HepG2 (cell line): ENCODE data around the gene AATF. TPM values are rescaled to one million over a fixed set of nuclear protein-coding genes. Genes with fewer than 3 reads are reported as not detected.

Source experiments
- CERS6 ChIP-seq: sonication (generic); formaldehyde crosslinking; IDR thresholded peaks from 2 replicates; pipeline ENCODE4 v1.5.0; 2020; ENCODE audit warnings: missing genetic modification reagents
- ELF1 ChIP-seq: sonication (generic); formaldehyde crosslinking; IDR thresholded peaks from 2 replicates; pipeline ENCODE4 v1.4.0; 2020; ENCODE audit warnings: missing genetic modification reagents
- MAX ChIP-seq: IDR thresholded peaks from 2 replicates; pipeline ENCODE4 v1.6.1; 2012; ENCODE audit warnings: inconsistent platforms
- MEIS2 ChIP-seq: sonication (generic); formaldehyde crosslinking; IDR thresholded peaks from 2 replicates; pipeline ENCODE4 v1.9.0; 2021; ENCODE audit warnings: mild to moderate bottlenecking, missing genetic modification reagents
- NFIB ChIP-seq: sonication (generic); formaldehyde crosslinking; IDR thresholded peaks from 2 replicates; pipeline ENCODE4 v1.9.0; 2021; ENCODE audit warnings: missing genetic modification reagents, mild to moderate bottlenecking, borderline replicate concordance
- PLSCR1 ChIP-seq: sonication (generic); formaldehyde crosslinking; IDR thresholded peaks from 2 replicates; pipeline ENCODE4 v1.5.0; 2020; ENCODE audit warnings: missing genetic modification reagents, mild to moderate bottlenecking, borderline replicate concordance
- POLR2AphosphoS2 ChIP-seq: IDR thresholded peaks from 2 replicates; pipeline ENCODE4 v1.6.1; 2011; ENCODE audit warnings: low read depth, low read length, improper control_type of control experiment
- TFE3 ChIP-seq: IDR thresholded peaks from 2 replicates; pipeline ENCODE4 v1.6.1; 2016
- TP53 ChIP-seq: sonication (generic); formaldehyde crosslinking; conservative IDR thresholded peaks from 2 replicates; pipeline ENCODE4 v1.4.0; 2020; ENCODE audit warnings: missing genetic modification reagents
- ZBTB26 ChIP-seq: IDR thresholded peaks from 2 replicates; pipeline ENCODE4 v1.6.1; 2016; ENCODE audit warnings: missing compliant biosample characterization, missing genetic modification reagents, borderline replicate concordance
- ZBTB46 ChIP-seq: sonication (generic); formaldehyde crosslinking; IDR thresholded peaks from 2 replicates; pipeline ENCODE4 v1.4.0; 2020; ENCODE audit warnings: mild to moderate bottlenecking, missing genetic modification reagents, borderline replicate concordance
- ZFP37 ChIP-seq: sonication (generic); formaldehyde crosslinking; IDR thresholded peaks from 2 replicates; pipeline ENCODE4 v1.4.0; 2020; ENCODE audit warnings: missing genetic modification reagents, borderline replicate concordance
- ZMAT5 ChIP-seq: sonication (generic); formaldehyde crosslinking; IDR thresholded peaks from 2 replicates; pipeline ENCODE4 v1.5.0; 2020; ENCODE audit warnings: mild to moderate bottlenecking, low read depth, missing genetic modification reagents, borderline replicate concordance
- ZNF234 ChIP-seq: sonication (generic); formaldehyde crosslinking; conservative IDR thresholded peaks from 2 replicates; pipeline ENCODE4 v1.5.1; 2020; ENCODE audit warnings: mild to moderate bottlenecking, missing genetic modification reagents
- ZNF468 ChIP-seq: sonication (generic); formaldehyde crosslinking; IDR thresholded peaks from 2 replicates; pipeline ENCODE4 v1.8.0; 2022; ENCODE audit warnings: mild to moderate bottlenecking, moderate library complexity, missing genetic modification reagents
- ZNF512 ChIP-seq: sonication (generic); formaldehyde crosslinking; IDR thresholded peaks from 2 replicates; pipeline ENCODE4 v1.4.0; 2020; ENCODE audit warnings: mild to moderate bottlenecking, missing genetic modification reagents
- ZNF761 ChIP-seq: sonication (generic); formaldehyde crosslinking; conservative IDR thresholded peaks from 2 replicates; pipeline ENCODE4 v1.4.0; 2020; ENCODE audit warnings: mild to moderate bottlenecking, missing genetic modification reagents
- ZSCAN29 ChIP-seq: sonication (generic); formaldehyde crosslinking; conservative IDR thresholded peaks from 2 replicates; pipeline ENCODE4 v1.4.0; 2020; ENCODE audit warnings: mild to moderate bottlenecking, missing genetic modification reagents
- polyA plus RNA-seq, 8 experiments: library from polyadenylated mRNA; depleted of rRNA in 3 of 8; stranded (reverse) in 7 of 8; unstranded in 1 of 8; fragments of >200 nt; fragmentation: Illumina TruSeq in 4 of 8; extraction: Trizol in 4 of 8; gene quantifications; 2 replicates each; pipeline versions ENCODE4 v1.2.1 to v1.2.3, GENCODE V29; 2011 to 2016; ENCODE audit warnings: low read depth in 4 of 8, missing spikeins in 1 of 8, mixed read lengths in 1 of 8; ENCODE audit not compliant: insufficient read depth in 1 of 8
- total RNA-seq, 5 experiments: library from RNA; depleted of rRNA; stranded (reverse); fragments of >200 nt; fragmentation: Illumina TruSeq; extraction: Trizol; gene quantifications; 2 replicates each; pipeline ENCODE4 v1.2.3, GENCODE V29; 2016; ENCODE audit warnings: low read depth in 1 of 5

Gene AATF
- total and polyA plus RNA-seq, 2 of the 13 experiments (the other 11 are each of a cell fraction or from before 2014, with no cell fraction given), result 9.1 to 53.3 TPM

- TF ChIP-seq ZBTB46 (peak; percentile 83; the same call in 1 of the 2 replicates), ZNF512 (no peak), MEIS2 (CRISPR knock-in tag) (peak; percentile 96), ZNF234 (CRISPR knock-in tag) (peak; percentile 97), ZMAT5 (CRISPR knock-in tag) (peak; percentile 95; the same call in 1 of the 2 replicates), PLSCR1 (CRISPR knock-in tag) (peak; percentile 98), CERS6 (CRISPR knock-in tag) (peak; percentile 94), ZFP37 (CRISPR knock-in tag) (peak; percentile 99), ZBTB26 (CRISPR knock-in tag) (peak; percentile 85), MAX (peak; percentile 99), TFE3 (peak; percentile 97), NFIB (no peak), TP53 (CRISPR knock-in tag) (no peak; the same call in 1 of the 2 replicates), ZSCAN29 (peak; percentile 73; the same call in 1 of the 2 replicates), ELF1 (CRISPR knock-in tag) (peak; percentile 100), POLR2AphosphoS2 (no peak), ZNF761 (CRISPR knock-in tag) (peak; percentile 73; the same call in 1 of the 2 replicates), ZNF468 (peak; percentile 24; the same call in 1 of the 2 replicates)
These were observed at the start of gene AATF (continued) for GRCh38 chr17:36948717-36949460.
